ENCODE results near the gene AMDHD2.
"Not testable (repeated sequence)": the region's sequence is repeated elsewhere in the genome, so short reads cannot be mapped to it uniquely, and the experiment has no call there.

The AMDHD2 gene

DNA sequence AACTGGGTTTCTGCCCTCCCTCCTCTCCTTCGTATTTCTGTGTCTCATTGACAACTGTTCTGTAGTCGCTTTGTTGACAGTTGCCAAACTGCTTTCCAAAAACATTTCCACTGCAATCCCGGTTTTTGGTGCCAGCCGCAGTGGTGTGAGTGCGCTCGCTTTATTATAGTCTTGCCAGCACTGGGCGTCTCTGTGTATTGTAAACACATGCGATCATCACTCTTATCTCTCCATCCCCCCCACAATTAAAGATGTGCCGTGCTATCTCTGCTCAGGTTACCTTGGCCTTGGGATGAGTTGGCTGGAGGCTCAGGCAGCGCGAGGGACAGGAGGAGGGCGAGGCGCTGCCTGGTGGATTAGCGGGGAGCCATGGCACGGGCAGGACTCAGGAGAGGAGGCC, 37.0 kb downstream of the AMDHD2 start:
- not testable (repeated sequence) for H3K27ac ChIP-seq; DNase-seq (ENCODE audit: low read depth, low spot score)

GRCh38 chr16:2560131-2560797, 40.1 kb downstream of the AMDHD2 start:
- H3K27ac ChIP-seq; DNase-seq (ENCODE audit: low read depth, low spot score): not testable (repeated sequence)

DNA sequence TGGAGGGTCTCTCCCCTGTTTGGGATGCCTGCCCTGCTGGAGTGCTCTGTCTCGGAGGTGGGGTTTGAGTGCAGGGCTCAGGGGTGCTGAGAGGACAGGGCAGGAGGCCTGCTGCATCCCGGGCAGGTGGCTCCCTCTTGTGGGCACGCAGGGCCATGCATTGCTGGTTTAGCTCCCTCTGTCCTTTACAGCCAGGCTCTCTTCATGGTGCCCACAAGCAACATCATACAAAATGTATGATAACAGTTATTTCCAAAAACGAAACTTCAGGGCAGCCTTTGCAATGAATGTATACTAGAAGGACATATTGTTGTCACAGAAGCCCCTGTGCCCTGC, 40.6 kb downstream of the AMDHD2 start:
- H3K27ac ChIP-seq; DNase-seq (ENCODE audit: low read depth, low spot score): not testable (repeated sequence)

- not testable (repeated sequence) for H3K27ac ChIP-seq; DNase-seq (ENCODE audit: low read depth, low spot score)
Measured at GRCh38 chr16:2567506-2567905, 47.3 kb downstream of the AMDHD2 start.

GRCh38 chr16:2568573-2568972, 48.4 kb downstream of the AMDHD2 start:
- not testable (repeated sequence) for H3K27ac ChIP-seq; DNase-seq (ENCODE audit: low read depth, low spot score)

GRCh38 chr16:2572704-2573103, 52.5 kb downstream of the AMDHD2 start:
- not testable (repeated sequence) for H3K27ac ChIP-seq

DNA sequence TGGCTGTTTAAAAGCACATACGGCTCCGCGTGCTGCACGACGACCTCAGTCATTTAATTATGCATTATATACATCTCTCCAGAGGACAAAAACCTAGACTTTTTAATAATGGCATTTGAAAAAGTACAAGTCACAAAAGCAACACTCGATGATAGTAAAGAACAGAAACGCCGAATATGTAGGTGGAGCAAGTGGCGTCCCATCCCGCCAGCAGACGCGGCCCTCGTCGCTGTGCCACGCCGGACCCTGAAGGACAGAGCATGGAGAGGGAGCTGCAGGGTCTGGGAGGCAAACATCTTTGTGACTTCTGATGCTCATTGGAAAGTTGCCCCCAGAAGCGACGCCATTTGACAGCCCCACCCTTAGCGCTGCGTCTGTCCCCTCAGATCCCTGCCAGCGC, 55.7 kb downstream of the AMDHD2 start:
- DNase-seq (ENCODE audit: low read depth, low spot score): not testable (repeated sequence)

More at GRCh38 chr16:2572704-2573103, 52.5 kb downstream of the AMDHD2 start:
- DNase-seq (ENCODE audit: low read depth, low spot score): not testable (repeated sequence)

GRCh38 chr16:2577044-2577443, 56.9 kb downstream of the AMDHD2 start:
- not testable (repeated sequence) for DNase-seq (ENCODE audit: low read depth, low spot score); H3K27ac ChIP-seq

More for the DNA sequence above, 55.7 kb downstream of the AMDHD2 start:
- H3K27ac ChIP-seq: not testable (repeated sequence)

DNA sequence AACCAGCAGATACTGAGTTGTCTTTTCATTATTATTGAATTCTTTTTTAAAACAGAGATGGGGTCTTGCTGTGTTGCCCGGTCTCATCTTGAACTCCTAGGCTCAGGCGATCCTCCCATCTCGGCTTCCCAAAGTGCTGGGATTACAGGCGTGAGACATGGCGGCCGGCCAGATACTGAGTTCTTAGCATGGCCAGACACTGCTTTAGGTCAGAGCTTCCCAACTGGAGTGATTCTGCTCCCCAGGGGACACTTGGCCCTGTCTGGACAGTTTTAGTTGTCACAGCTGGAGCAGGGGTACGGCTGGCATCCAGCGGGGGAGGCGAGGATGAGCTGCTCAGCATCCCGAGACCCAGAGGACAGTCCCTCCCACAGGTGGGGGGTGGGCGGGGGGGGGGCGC, 58.7 kb downstream of the AMDHD2 start:
- DNase-seq (ENCODE audit: low read depth, low spot score); H3K27ac ChIP-seq: not testable (repeated sequence)

- H3K27ac ChIP-seq; DNase-seq (ENCODE audit: low read depth, low spot score): not testable (repeated sequence)
Measured at GRCh38 chr16:2580143-2580542, 60.0 kb downstream of the AMDHD2 start.

GRCh38 chr16:2580818-2581217, 60.6 kb downstream of the AMDHD2 start:
- DNase-seq (ENCODE audit: low read depth, low spot score); H3K27ac ChIP-seq: not testable (repeated sequence)

All from epithelial cell of prostate (primary cell).